Measurements from ENCODE around the gene ESYT1.
"Not testable (repeated sequence)": the region's sequence is repeated elsewhere in the genome, so short reads cannot be mapped to it uniquely, and the experiment has no call there.

The ESYT1 gene

GRCh38 chr12:56152756-56153677 is 24.9 kb downstream of the ESYT1 start:
- Histone ChIP-seq H3K36me3 (ENCODE audit: control insufficient read depth, insufficient read depth, low read length) (peaks cover 2% of the 10 kb centered on the region), H3K4me3 (replicated peaks; ENCODE audit: low read depth, low read length) (peak overlapping the region; percentile 78), H3K27me3 (replicated peaks; ENCODE audit: control insufficient read depth, insufficient read depth, low read length) (no peaks in the 10 kb centered on the region)
- DNase-seq (ENCODE audit: extremely low read depth, insufficient read length), result no peak
- TF ChIP-seq, protein P1, sequence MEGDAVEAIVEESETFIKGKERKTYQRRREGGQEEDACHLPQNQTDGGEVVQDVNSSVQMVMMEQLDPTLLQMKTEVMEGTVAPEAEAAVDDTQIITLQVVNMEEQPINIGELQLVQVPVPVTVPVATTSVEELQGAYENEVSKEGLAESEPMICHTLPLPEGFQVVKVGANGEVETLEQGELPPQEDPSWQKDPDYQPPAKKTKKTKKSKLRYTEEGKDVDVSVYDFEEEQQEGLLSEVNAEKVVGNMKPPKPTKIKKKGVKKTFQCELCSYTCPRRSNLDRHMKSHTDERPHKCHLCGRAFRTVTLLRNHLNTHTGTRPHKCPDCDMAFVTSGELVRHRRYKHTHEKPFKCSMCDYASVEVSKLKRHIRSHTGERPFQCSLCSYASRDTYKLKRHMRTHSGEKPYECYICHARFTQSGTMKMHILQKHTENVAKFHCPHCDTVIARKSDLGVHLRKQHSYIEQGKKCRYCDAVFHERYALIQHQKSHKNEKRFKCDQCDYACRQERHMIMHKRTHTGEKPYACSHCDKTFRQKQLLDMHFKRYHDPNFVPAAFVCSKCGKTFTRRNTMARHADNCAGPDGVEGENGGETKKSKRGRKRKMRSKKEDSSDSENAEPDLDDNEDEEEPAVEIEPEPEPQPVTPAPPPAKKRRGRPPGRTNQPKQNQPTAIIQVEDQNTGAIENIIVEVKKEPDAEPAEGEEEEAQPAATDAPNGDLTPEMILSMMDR (IDR thresholded peaks at IDR 0.05; ENCODE audit: insufficient read depth, low read length, poor library complexity, severe bottlenecking), result no peak

- Histone ChIP-seq H3K36me3 (ENCODE audit: control insufficient read depth, insufficient read depth, low read length) (peaks cover 2% of the 10 kb centered on the region), H3K27me3 (replicated peaks; ENCODE audit: control insufficient read depth, insufficient read depth, low read length) (no peaks in the 10 kb centered on the region), H3K4me3 (replicated peaks; ENCODE audit: low read depth, low read length) (no peak overlapping the region)
- no peak for DNase-seq (ENCODE audit: extremely low read depth, insufficient read length)
- TF ChIP-seq, protein P1 (IDR thresholded peaks at IDR 0.05; ENCODE audit: insufficient read depth, low read length, poor library complexity, severe bottlenecking), result no peak
Measured at GRCh38 chr12:56153678-56154065, 25.6 kb downstream of the ESYT1 start.

GRCh38 chr12:56154246-56154771 is 26.2 kb downstream of the ESYT1 start:
- no peaks in the 10 kb centered on the region for H3K27me3 ChIP-seq (replicated peaks; ENCODE audit: control insufficient read depth, insufficient read depth, low read length)
- DNase-seq (ENCODE audit: extremely low read depth, insufficient read length), result no peak
- H3K4me3 ChIP-seq (replicated peaks; ENCODE audit: low read depth, low read length), result no peak overlapping the region
- H3K36me3 ChIP-seq (ENCODE audit: control insufficient read depth, insufficient read depth, low read length), result peaks cover 2% of the 10 kb centered on the region
- TF ChIP-seq, protein P1 (IDR thresholded peaks at IDR 0.05; ENCODE audit: insufficient read depth, low read length, poor library complexity, severe bottlenecking), result no peak

GRCh38 chr12:56154818-56155217 is 26.8 kb downstream of the ESYT1 start:
- TF ChIP-seq, protein P1 (IDR thresholded peaks at IDR 0.05; ENCODE audit: insufficient read depth, low read length, poor library complexity, severe bottlenecking), result no peak
- Histone ChIP-seq H3K4me3 (replicated peaks; ENCODE audit: low read depth, low read length) (no peak overlapping the region), H3K36me3 (ENCODE audit: control insufficient read depth, insufficient read depth, low read length) (peaks cover 4% of the 10 kb centered on the region), H3K27me3 (replicated peaks; ENCODE audit: control insufficient read depth, insufficient read depth, low read length) (no peaks in the 10 kb centered on the region)
- DNase-seq (ENCODE audit: extremely low read depth, insufficient read length), result no peak

GRCh38 chr12:56155256-56155845 is 27.3 kb downstream of the ESYT1 start:
- DNase-seq (ENCODE audit: extremely low read depth, insufficient read length), result no peak
- Histone ChIP-seq H3K4me3 (replicated peaks; ENCODE audit: low read depth, low read length) (no peak overlapping the region), H3K27me3 (replicated peaks; ENCODE audit: control insufficient read depth, insufficient read depth, low read length) (no peaks in the 10 kb centered on the region), H3K36me3 (ENCODE audit: control insufficient read depth, insufficient read depth, low read length) (peaks cover 10% of the 10 kb centered on the region)
- TF ChIP-seq, protein P1 (IDR thresholded peaks at IDR 0.05; ENCODE audit: insufficient read depth, low read length, poor library complexity, severe bottlenecking), result no peak

- not testable (repeated sequence) for DNase-seq (ENCODE audit: extremely low read depth, insufficient read length); H3K27me3 ChIP-seq (replicated peaks; ENCODE audit: control insufficient read depth, insufficient read depth, low read length)
- Histone ChIP-seq H3K4me3 (replicated peaks; ENCODE audit: low read depth, low read length) (peak overlapping the region; percentile 63), H3K36me3 (ENCODE audit: control insufficient read depth, insufficient read depth, low read length) (peaks cover 19% of the 10 kb centered on the region)
Measured at GRCh38 chr12:56156464-56157200, 28.6 kb downstream of the ESYT1 start.

Measured in GM06990 (cell line).